NCI-H2227 (cell line): Measurements from ENCODE around the gene CTRB2.
A peak's percentile ranks its signal among the peaks of the same experiment; 100 is the strongest.

Experiments
- DNase-seq: peaks from one replicate; lab custom pipeline; 2025; ENCODE audit not compliant: unreplicated experiment; lab: John Stamatoyannopoulos, UW

CTRB2 gene

DNA sequence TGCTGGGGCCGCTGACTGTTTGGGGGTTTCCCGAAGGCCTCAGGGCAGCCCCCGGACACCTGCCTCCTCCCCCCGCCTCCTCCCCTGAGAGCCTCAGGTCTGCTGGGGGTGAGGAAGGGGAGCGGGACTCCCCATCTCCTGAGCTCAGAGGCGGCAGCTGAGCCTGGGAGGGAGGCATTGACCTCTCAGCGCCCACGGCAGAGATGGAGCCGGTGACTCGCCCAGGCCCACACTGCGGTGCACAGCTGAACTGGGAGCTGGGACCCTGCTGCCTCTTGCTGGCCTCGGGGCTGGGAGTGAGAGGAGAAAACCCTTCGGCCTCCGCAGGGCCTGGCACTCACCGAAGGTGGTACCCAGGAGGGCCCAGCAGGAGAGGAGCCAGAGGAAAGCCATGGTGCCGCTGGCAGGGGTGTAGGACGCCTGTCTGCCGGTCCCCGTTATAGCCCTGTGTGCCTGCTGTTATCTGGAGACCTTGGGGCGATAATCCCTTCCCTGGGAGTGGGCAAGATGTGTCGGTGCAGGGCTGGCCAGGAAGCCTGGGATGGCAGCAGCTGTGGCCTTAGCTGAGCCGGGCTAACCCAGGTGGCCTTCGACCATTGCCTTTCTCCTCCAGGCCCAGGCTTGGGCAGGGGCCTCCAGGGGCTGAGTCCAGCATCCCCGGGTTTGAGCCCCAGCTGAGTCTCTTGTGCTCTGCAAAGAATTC lies at the start of gene CTRB2:
CTRB2 (minus strand) TSS at position 413 of the 703 bp plus-strand sequence; CDS start at position 393, 20 bp downstream.
- DNase-seq = no peak

GRCh38 chr16:75256059-75256571 lies 49.2 kb upstream of the CTRB2 start:
- DNase-seq = peak; percentile 35

- DNase-seq = no peak
Observed at GRCh38 chr16:75254359-75254837, 47.4 kb upstream of the CTRB2 start.

DNA sequence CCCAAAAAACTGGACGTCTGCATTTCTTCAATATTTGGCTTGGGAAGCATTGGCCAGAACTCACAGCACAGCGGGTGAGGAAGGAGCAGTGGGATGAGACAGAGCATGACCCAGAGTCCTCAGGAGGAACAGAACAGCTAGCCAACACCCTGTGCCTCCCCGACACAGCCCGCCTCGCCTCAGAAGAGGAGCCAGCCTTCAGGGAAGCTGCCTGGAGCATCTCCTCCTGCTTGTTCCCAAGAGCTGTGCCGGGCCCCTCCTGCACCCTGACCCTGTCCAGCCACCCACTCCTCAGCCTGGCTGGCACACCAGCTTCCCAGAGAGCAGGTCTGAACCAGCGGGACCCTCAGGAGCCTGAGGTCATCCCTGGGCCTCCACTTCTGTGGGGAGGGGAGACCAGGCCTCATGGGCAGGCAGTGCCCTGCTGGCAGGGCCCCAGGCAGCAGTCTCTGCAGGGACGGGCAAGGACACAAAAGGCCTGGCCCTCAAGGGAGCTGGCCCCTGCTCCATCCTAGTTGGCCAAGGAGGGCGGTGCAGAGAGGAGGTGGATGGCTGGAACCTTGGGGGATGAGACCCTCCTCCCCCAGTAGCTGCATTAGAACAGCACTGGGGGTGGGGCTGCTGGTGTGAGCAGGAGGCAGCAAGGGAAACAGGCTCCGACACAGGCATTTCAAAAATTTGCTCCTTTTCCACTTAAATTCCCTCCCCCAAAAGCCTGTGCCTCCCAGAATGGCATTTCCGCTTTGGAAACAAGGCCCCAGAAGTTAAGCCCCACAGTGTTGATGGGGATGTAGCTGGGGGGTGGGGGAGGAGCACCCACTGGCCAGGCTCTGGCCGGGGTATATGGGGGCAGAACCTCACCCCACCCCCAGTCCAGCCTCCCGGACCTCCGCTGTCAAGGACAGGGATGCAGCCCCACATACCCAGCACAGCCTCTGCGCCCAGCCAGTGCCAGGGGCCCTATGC lies 46.3 kb upstream of the CTRB2 start:
- DNase-seq = no peak

DNA sequence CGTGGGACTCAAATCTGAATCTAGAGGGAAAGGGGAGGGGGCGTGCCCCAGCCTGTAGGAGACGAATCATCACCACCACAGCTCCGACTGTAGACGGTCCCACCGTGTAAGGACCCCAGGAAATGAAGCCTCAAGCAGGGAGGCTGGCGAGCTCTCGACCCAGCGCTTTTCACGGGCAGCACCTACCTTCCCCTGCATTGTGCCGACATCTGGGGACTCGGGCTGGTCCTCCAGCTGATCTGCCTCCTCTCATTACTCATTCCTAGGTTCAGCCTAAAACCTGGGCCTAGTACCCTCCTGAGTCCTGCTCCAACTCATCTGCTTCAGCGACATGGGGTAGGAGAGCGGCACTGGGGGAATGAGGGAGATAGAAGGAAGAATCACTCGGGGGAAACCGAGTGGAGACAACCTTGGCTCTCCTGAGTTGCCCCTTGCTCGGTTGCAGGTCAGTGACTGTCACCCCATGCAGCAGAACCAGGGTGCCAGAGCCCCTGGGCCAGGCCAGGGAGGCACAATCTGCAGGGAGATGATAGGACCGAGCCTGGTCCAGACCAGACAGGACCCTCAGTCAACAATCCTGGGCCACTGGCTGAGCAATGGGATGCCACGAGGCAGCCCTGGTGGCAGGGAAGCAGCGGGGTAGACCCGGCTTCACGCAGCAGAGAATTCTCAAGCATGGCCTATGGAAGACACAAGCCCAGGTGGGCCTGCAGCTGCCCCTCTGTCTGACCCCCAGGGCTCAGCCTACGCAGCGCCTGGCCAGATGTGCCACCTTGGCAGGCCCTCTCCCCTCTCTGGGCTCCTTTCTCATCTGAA lies 45.3 kb upstream of the CTRB2 start:
- DNase-seq = no peak

- DNase-seq = peak; percentile 88
Observed at GRCh38 chr16:75251280-75252048, 44.5 kb upstream of the CTRB2 start, which contains the start of gene BCAR1. BCAR1 (minus strand) TSS chr16:75251624; CDS start chr16:75251482, 142 bp downstream.

GRCh38 chr16:75250809-75251279 lies 43.9 kb upstream of the CTRB2 start:
- DNase-seq = peak; percentile 22

DNA sequence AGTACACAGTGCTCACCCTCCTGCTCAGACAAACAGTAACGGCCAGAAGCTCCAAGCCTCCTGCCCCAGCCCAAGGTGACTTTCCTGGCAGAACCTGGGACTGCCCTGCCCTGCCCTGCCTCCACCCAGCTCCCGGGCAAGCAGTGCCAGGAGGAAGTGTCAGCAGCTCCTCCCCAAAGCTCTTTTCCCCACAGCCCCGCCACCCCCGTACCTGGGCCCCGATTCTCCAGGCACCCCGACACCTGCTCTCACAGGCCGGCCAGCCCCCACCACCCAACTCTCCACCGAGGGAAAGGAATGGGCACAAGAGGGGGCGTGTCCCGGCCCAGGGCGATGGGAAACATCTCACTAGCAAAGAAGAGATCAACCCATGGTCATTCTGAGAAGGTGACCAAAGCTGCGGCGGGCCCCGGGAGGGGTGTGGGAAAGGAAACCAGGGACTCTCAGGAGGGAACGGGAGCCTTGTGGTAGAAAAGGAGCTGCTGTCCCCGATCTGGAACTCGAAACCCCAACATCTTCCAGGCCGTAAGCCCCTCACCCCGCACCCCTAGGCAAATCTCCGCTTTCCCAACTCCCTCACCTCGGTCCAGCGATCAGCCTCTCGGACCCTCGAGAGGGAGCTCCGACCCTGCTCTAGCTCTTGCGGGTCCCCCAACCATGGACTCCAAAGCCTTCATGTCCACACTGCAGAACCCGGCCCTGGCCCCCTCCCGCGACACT lies 43.3 kb upstream of the CTRB2 start:
- DNase-seq = no peak

GRCh38 chr16:75249441-75249840 lies 42.5 kb upstream of the CTRB2 start:
- DNase-seq = no peak

GRCh38 chr16:75248536-75249380 lies 41.8 kb upstream of the CTRB2 start:
- DNase-seq = no peak

DNA sequence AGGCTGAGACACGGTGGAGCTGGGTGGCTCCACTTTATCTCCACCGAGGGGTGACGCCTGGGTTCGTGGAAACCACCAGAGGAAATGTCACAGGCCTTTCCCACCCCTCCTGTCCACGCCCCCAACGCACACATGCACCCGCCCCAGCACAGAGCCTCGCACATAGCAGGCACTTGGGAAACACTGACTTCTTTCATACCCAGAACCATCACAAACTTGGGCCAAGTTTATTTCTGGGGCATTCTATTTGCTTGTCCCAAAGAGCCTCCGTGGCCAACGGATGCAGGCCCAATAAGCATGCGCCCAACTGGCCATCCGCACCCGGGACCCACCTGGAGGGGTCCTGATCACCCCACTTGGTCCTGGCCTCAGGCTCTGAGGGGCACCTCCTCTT lies 41.2 kb upstream of the CTRB2 start:
- DNase-seq = no peak

- no peak for DNase-seq
Observed at GRCh38 chr16:75247249-75247648, 40.3 kb upstream of the CTRB2 start.

DNA sequence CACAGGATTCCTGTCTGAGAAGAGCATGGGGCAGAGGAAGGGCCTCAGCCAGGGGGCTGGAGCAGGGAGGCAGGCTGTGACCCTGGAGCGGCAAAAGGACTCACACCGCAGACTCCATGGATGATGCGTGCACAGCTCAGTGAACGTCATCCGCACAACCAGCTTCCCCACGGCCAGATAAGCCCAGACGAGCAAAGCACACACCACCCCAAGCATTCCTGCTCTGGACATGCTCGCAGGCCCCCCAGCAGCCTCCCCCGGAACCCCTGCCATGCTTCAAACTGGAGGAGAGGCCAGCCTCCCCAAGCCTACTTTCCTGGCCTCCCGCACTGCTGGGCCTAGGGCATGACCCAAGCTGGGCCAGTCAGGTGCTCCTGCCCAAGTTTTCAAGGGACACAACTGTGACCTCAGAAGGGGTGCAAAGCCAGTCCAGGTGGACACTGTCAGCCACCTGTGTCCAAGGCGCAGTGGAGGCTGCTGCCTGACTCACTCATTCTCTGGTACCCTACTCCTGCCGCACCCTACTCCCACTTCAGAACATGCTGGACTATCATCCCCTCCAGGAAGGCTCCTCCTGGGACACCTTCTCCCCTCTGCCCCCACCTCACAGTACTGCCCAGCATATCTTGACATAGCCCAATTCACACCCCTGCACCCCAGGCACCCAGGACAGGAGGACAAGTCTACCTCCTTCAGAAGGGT lies 39.7 kb upstream of the CTRB2 start:
- no peak for DNase-seq

DNA sequence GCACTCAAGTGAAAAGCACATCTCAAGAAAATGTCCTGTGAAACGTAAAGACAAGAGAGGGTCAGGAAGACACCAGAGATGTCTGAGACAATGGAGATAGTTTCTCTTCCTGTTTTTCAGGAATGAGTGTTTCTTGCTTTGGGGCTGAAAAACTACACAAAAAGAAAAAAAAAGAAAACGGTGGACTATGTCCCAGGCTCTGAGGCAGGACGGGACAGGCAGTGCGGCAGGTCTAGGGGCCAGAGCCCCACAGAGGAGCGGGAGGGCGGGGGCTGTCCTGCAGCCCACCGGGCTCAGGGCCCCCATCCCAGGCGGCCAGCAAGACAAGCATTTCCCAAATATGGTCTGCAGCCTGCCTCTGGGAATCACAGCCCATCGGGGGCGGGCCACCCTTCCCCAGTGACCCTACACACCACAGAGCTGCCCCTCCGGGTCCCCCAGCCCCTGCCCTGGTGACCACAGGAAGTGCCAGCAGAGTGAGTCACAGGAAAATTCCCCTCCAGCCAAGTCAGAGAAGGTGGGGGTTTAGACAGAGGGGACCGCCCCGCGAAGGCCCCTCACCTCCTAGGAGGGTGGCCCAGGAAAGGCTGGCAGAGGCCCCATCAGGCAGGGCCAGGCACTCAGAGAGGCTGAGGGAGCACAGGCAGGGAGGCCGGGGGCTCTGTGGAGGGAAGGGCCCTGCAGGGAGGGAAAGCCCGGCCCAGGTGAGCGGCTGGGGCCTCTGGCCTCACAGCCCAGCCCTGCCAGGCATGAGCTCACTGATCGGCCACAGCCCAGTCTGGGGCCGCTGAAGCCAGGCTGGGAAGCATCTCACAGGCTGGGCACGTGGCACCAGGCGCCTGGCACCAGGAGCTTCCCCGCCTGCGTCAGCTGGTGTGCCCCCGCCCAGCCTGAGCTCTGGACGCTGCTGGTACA lies 38.1 kb upstream of the CTRB2 start:
- peak; percentile 10 for DNase-seq

- no peak for DNase-seq
Observed at GRCh38 chr16:75244225-75244809, 37.4 kb upstream of the CTRB2 start.

DNA sequence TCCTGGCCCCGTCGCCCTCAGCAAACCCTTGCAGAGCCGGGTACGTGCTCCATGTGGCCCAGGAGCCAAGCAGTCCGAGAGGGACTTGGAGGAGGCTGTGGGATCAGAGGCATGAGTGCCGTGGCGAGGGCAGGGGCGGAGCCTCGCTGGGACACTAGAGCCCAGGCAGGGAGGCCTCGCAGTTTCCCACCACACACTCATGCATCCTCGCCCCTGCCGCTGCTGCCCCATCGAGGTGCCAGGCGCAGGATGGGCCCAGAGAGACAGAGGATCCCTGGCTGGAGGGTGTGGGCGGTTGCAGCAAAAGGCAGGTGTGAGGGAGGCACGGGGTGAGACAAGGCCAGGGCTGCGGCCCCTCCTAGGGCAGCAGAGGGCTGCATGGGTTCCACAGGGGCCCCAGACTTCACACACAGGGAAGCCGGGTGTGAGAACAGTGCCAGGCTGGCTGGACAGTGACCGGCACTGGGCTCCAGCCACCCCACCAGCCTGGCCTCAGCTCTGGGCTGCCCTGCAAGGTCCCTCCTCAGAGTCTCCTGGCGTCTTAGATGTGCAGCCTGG lies 36.8 kb upstream of the CTRB2 start:
- no peak for DNase-seq
